Measurements from ENCODE around the gene HSPE1. TPM values are rescaled to one million over a fixed set of nuclear protein-coding genes. Genes with fewer than 3 reads are reported as not detected.

Gene HSPE1
- total RNA-seq, 1 donor from 2014 or later, result 120 TPM

GRCh38 chr2:197506658-197507057, 6.5 kb downstream of the HSPE1 start:
- H3K36me3 ChIP-seq, result peaks cover 36% of the 10 kb centered on the region
- no peak overlapping the region for H3K4me3 ChIP-seq
- H3K27ac ChIP-seq (replicated peaks), result no peak overlapping the region
- no peaks in the 10 kb centered on the region for H3K27me3 ChIP-seq (ENCODE audit: low read depth)
- no peaks in the 10 kb centered on the region for H3K9me3 ChIP-seq (replicated peaks)
- H3K4me1 ChIP-seq, result peaks cover 13% of the 10 kb centered on the region
- no peak for DNase-seq
- TF ChIP-seq CTCF (IDR thresholded peaks at IDR 0.05; ENCODE audit: borderline replicate concordance), result no peak
- intact Hi-C loops (cut with micrococcal nuclease), result no loop called here

- Histone ChIP-seq H3K9me3 (replicated peaks) (no peaks in the 10 kb centered on the region), H3K36me3 (no peaks in the 10 kb centered on the region), H3K27ac (replicated peaks) (no peak overlapping the region), H3K4me1 (peaks cover 40% of the 10 kb centered on the region), H3K27me3 (ENCODE audit: low read depth) (no peaks in the 10 kb centered on the region), H3K4me3 (no peak overlapping the region)
- TF ChIP-seq CTCF (IDR thresholded peaks at IDR 0.05; ENCODE audit: borderline replicate concordance), result no peak
- intact Hi-C loops (cut with micrococcal nuclease), result no loop called here
- DNase-seq, result no peak
These were observed 13.7 kb downstream of the HSPE1 start for GRCh38 chr2:197513915-197514314.

- no peak for TF ChIP-seq CTCF (IDR thresholded peaks at IDR 0.05; ENCODE audit: borderline replicate concordance)
- DNase-seq, result no peak
- Histone ChIP-seq H3K36me3 (no peaks in the 10 kb centered on the region), H3K27ac (replicated peaks) (peak overlapping the region; percentile 97), H3K27me3 (ENCODE audit: low read depth) (no peaks in the 10 kb centered on the region), H3K4me1 (peaks cover 48% of the 10 kb centered on the region), H3K9me3 (replicated peaks) (no peaks in the 10 kb centered on the region), H3K4me3 (peak overlapping the region; percentile 95)
- intact Hi-C loops (cut with micrococcal nuclease), result no loop called here
These were observed 14.6 kb downstream of the HSPE1 start for GRCh38 chr2:197514754-197515153.

- H3K27me3 ChIP-seq (ENCODE audit: low read depth), result no peaks in the 10 kb centered on the region
- no peak for DNase-seq
These were observed 15.1 kb downstream of the HSPE1 start for GRCh38 chr2:197515315-197515738.

GRCh38 chr2:197515739-197516392, 15.7 kb downstream of the HSPE1 start, which contains the start of gene MOB4:
TSS of gene MOB4 (plus strand) at chr2:197516066. CDS start at chr2:197516087, 21 bp downstream.
- Histone ChIP-seq H3K27ac (replicated peaks) (peak within 1 kb of the TSS; percentile 97), H3K4me3 (peak within 1 kb of the TSS; percentile 95), H3K9me3 (replicated peaks) (no peaks in the 10 kb centered on the region), H3K27me3 (ENCODE audit: low read depth) (no peaks in the 10 kb centered on the region), H3K4me1 (peaks cover 48% of the 10 kb centered on the region), H3K36me3 (no peaks in the 10 kb centered on the region)
- peak; percentile 96 for DNase-seq
- no peak for TF ChIP-seq CTCF (IDR thresholded peaks at IDR 0.05; ENCODE audit: borderline replicate concordance)
- intact Hi-C loops (cut with micrococcal nuclease), result no loop called here

More at GRCh38 chr2:197515315-197515738, 15.1 kb downstream of the HSPE1 start:
- H3K4me1 ChIP-seq, result peaks cover 48% of the 10 kb centered on the region
- no peak for TF ChIP-seq CTCF (IDR thresholded peaks at IDR 0.05; ENCODE audit: borderline replicate concordance)
- H3K4me3 ChIP-seq, result peak overlapping the region; percentile 95
- intact Hi-C loops (cut with micrococcal nuclease), result no loop called here
- H3K9me3 ChIP-seq (replicated peaks), result no peaks in the 10 kb centered on the region
- no peaks in the 10 kb centered on the region for H3K36me3 ChIP-seq
- peak overlapping the region; percentile 97 for H3K27ac ChIP-seq (replicated peaks)
